IMR-90 (cell line): Measurements from ENCODE around the gene PTPN11. TPM values are rescaled to one million over a fixed set of nuclear protein-coding genes. Genes with fewer than 3 reads are reported as not detected.

Experiments used
- ATAC-seq: fragments of 200-7000 bp; cut with Tn5 transposase; 2 replicates; pipeline ENCODE4 v1.9.1; 2020; ENCODE audit warnings: low read depth, mild to moderate bottlenecking, moderate library complexity
- BruUV-seq: library from RNA; stranded (reverse); fragments of 400-500 nt; replicated peaks from 2 replicates; lab custom pipeline; 2021; lab: Mats Ljungman, UMichigan
- CTCF ChIA-PET: fragments of 300-600 bp; formaldehyde crosslinking; extraction: SDS; loops from one replicate; lab custom pipeline; 2021; ENCODE audit warnings: antibody characterized with exemption; lab: Yijun Ruan, JAX
- POLR2A ChIA-PET: fragments of 300-600 bp; sonication (Branson Sonifier 250); formaldehyde crosslinking; loops from one replicate; lab custom pipeline; 2022; ENCODE audit warnings: antibody characterized with exemption; ENCODE audit not compliant: unreplicated experiment; lab: Charles Lee
- DNase-seq: peaks from one replicate; pipeline ENCODE4 v3.0.0; 2013
- H2AFZ ChIP-seq: replicated peaks from 2 replicates; pipeline ENCODE3; 2013; ENCODE audit warnings: low read length, mild to moderate bottlenecking; ENCODE audit not compliant: poor library complexity
- H2AK5ac ChIP-seq: 2 replicates; pipeline ENCODE4 v1.6.1; 2013; ENCODE audit warnings: low read depth, low read length, inconsistent platforms
- H2AK9ac ChIP-seq: replicated peaks from 2 replicates; pipeline ENCODE3; 2013; ENCODE audit warnings: mild to moderate bottlenecking, low read depth, low read length, moderate library complexity; ENCODE audit not compliant: poor library complexity
- H2BK120ac ChIP-seq: 2 replicates; pipeline ENCODE4 v1.6.1; 2013; ENCODE audit warnings: low read depth, low read length, inconsistent platforms
- H2BK15ac ChIP-seq: 3 replicates; pipeline ENCODE4 v1.6.1; 2013; ENCODE audit warnings: low read depth, low read length, inconsistent platforms
- H2BK20ac ChIP-seq: 2 replicates; pipeline ENCODE4 v1.6.1; 2013; ENCODE audit warnings: low read depth, mild to moderate bottlenecking, inconsistent platforms, low read length, moderate library complexity
- H2BK5ac ChIP-seq: 2 replicates; pipeline ENCODE4 v1.6.1; 2013; ENCODE audit warnings: mild to moderate bottlenecking, low read depth, low read length, inconsistent platforms; ENCODE audit not compliant: poor library complexity, severe bottlenecking
- H3K14ac ChIP-seq: replicated peaks from 2 replicates; pipeline ENCODE4 v1.6.1; 2013; ENCODE audit warnings: low read depth, low read length, inconsistent platforms
- H3K18ac ChIP-seq: 2 replicates; pipeline ENCODE4 v1.6.1; 2013; ENCODE audit warnings: low read depth, low read length, control low read depth
- H3K23ac ChIP-seq: 2 replicates; pipeline ENCODE4 v1.6.1; 2013; ENCODE audit warnings: low read depth, low read length, inconsistent platforms
- H3K27ac ChIP-seq: 2 replicates; pipeline ENCODE4 v1.5.1; 2013; ENCODE audit warnings: mild to moderate bottlenecking, control low read depth, low read length; ENCODE audit not compliant: insufficient read depth
- H3K27me3 ChIP-seq: 2 replicates; pipeline ENCODE4 v1.6.1; 2013; ENCODE audit warnings: low read length; ENCODE audit not compliant: control insufficient read depth, insufficient read depth
- H3K36me3 ChIP-seq: 2 replicates; pipeline ENCODE4 v1.6.1; 2013; ENCODE audit warnings: low read length, mixed read lengths; ENCODE audit not compliant: control insufficient read depth, insufficient read depth
- H3K4ac ChIP-seq: 2 replicates; pipeline ENCODE4 v1.6.1; 2013; ENCODE audit warnings: low read depth, low read length, inconsistent platforms
- H3K4me1 ChIP-seq: 2 replicates; pipeline ENCODE4 v1.6.1; 2013; ENCODE audit warnings: low read length, mixed read lengths; ENCODE audit not compliant: control insufficient read depth, insufficient read depth
- H3K4me2 ChIP-seq: 2 replicates; pipeline ENCODE4 v1.6.1; 2013; ENCODE audit warnings: low read depth, mild to moderate bottlenecking, control low read depth, low read length, moderate library complexity
- H3K4me3 ChIP-seq: 2 replicates; pipeline ENCODE4 v1.5.1; 2013; ENCODE audit warnings: low read depth, mild to moderate bottlenecking, control low read depth, low read length, moderate library complexity; ENCODE audit not compliant: insufficient read depth
- H3K56ac ChIP-seq: 2 replicates; pipeline ENCODE4 v1.6.1; 2013; ENCODE audit warnings: low read length, inconsistent platforms; ENCODE audit not compliant: insufficient read depth; ENCODE audit errors: extremely low read depth
- H3K79me1 ChIP-seq, 2 experiments: 2 replicates each; pipeline ENCODE4 v1.6.1; 2013; ENCODE audit warnings: low read length in 2 of 2, inconsistent platforms in 1 of 2, low read depth in 1 of 2
- H3K9ac ChIP-seq: 2 replicates; pipeline ENCODE4 v1.6.1; 2013; ENCODE audit warnings: low read depth, low read length, control low read depth
- H3K9me1 ChIP-seq: 2 replicates; pipeline ENCODE4 v1.6.1; 2013; ENCODE audit warnings: low read length, inconsistent platforms; ENCODE audit not compliant: insufficient read depth
- H3K9me3 ChIP-seq: 2 replicates; pipeline ENCODE4 v1.6.1; 2013; ENCODE audit warnings: low read length; ENCODE audit not compliant: control insufficient read depth, insufficient read depth
- H4K20me1 ChIP-seq: 2 replicates; pipeline ENCODE4 v1.6.1; 2013; ENCODE audit warnings: low read length, inconsistent platforms; ENCODE audit not compliant: insufficient read depth
- H4K5ac ChIP-seq: 2 replicates; pipeline ENCODE4 v1.6.1; 2013; ENCODE audit warnings: mild to moderate bottlenecking, low read depth, low read length, control low read depth
- H4K8ac ChIP-seq, 2 experiments: 2 replicates each; pipeline ENCODE4 v1.6.1; 2013; ENCODE audit warnings: low read depth in 2 of 2, low read length in 2 of 2, control low read depth in 1 of 2, inconsistent platforms in 1 of 2
- H4K91ac ChIP-seq: 2 replicates; pipeline ENCODE4 v1.6.1; 2013; ENCODE audit warnings: low read depth, low read length, inconsistent platforms; ENCODE audit not compliant: insufficient read depth
- CEBPB ChIP-seq: IDR thresholded peaks from 2 replicates; pipeline ENCODE4 v1.6.1; 2012; ENCODE audit warnings: low read depth, low read length, improper control_type of control experiment
- CHD1 ChIP-seq: IDR thresholded peaks from 2 replicates; pipeline ENCODE4 v1.6.1; 2012; ENCODE audit warnings: low read depth, low read length, improper control_type of control experiment
- CTCF ChIP-seq: conservative IDR thresholded peaks from 2 replicates; pipeline ENCODE4 v1.5.1; 2012; ENCODE audit warnings: mild to moderate bottlenecking, low read depth, low read length, improper control_type of control experiment
- ELK1 ChIP-seq: fragments of 150-350 bp; IDR thresholded peaks from 2 replicates; pipeline ENCODE4 v1.6.1; 2016; ENCODE audit warnings: low read depth, mild to moderate bottlenecking, low read length, moderate library complexity, borderline replicate concordance
- MAZ ChIP-seq: IDR thresholded peaks from 2 replicates; pipeline ENCODE4 v1.6.1; 2012; ENCODE audit warnings: low read depth, mild to moderate bottlenecking, low read length, improper control_type of control experiment, moderate library complexity, borderline replicate concordance
- MXI1 ChIP-seq: IDR thresholded peaks from 2 replicates; pipeline ENCODE4 v1.6.1; 2012; ENCODE audit warnings: low read depth, mild to moderate bottlenecking, low read length, moderate library complexity, borderline replicate concordance
- POLR2A ChIP-seq: IDR thresholded peaks from 2 replicates; pipeline ENCODE4 v1.6.1; 2012; ENCODE audit warnings: mild to moderate bottlenecking, low read depth, low read length
- RAD21 ChIP-seq: IDR thresholded peaks from 2 replicates; pipeline ENCODE4 v1.6.1; 2012; ENCODE audit warnings: low read length, improper control_type of control experiment
- RCOR1 ChIP-seq: IDR thresholded peaks from 2 replicates; pipeline ENCODE4 v1.6.1; 2012; ENCODE audit warnings: mild to moderate bottlenecking, low read length, improper control_type of control experiment; ENCODE audit not compliant: insufficient replicate concordance
- USF2 ChIP-seq: fragments of 150-350 bp; IDR thresholded peaks from 2 replicates; pipeline ENCODE4 v1.6.1; 2017; ENCODE audit warnings: mild to moderate bottlenecking, antibody characterized with exemption, low read length, low read depth
- WGBS, 2 experiments: methylation state at CpG; one replicate each; pipeline versions ENCODE4 v1.1.5 to v1.1.7; 2013; ENCODE audit warnings: missing lambda C conversion rate in 2 of 2; ENCODE audit not compliant: insufficient read length in 1 of 2; ENCODE audit errors: extremely low coverage in 2 of 2; 5-methylcytosine and 5-hydroxymethylcytosine counted together
- dilution Hi-C: fragments of 300-500 bp; cut with HindIII; formaldehyde crosslinking; loops from one replicate; pipeline ENCODE4 v1.14.3; 2018; ENCODE audit warnings: low sequenced_read_pairs; ENCODE audit not compliant: unreplicated experiment
- in situ Hi-C: fragments of 300-500 bp; cut with MboI; formaldehyde crosslinking; loops from 3 replicates; pipeline ENCODE4 v1.14.3; 2019; ENCODE audit warnings: low sequenced_read_pairs, inconsistent platforms, mixed read lengths
- intact Hi-C: fragments of 100-400 bp; cut with micrococcal nuclease; formaldehyde crosslinking; loops from 2 replicates; pipeline ENCODE4 v1.10.0; 2022
- polyA plus RNA-seq, 3 experiments: library from polyadenylated mRNA; depleted of rRNA; stranded (reverse); fragments of >200 nt; gene quantifications; 2 replicates each; pipeline ENCODE4 v1.2.3, GENCODE V29; 2012; ENCODE audit warnings: low replicate concordance in 1 of 3
- total RNA-seq: library from RNA; depleted of rRNA; stranded (reverse); fragments of >200 nt; gene quantifications from 2 replicates; pipeline ENCODE4 v1.2.3, GENCODE V29; 2012

Gene PTPN11
- total and polyA plus RNA-seq, 2 of the 4 experiments (the other 2 are of a cell fraction): 52.9 to 135 TPM

- Histone ChIP-seq H3K4me1 (no peaks in the 10 kb centered on the region), H3K36me3 (no peaks in the 10 kb centered on the region), H3K9me3 (no peaks in the 10 kb centered on the region), H3K18ac (no peak overlapping the region), H2AK9ac (no peak overlapping the region), H3K9me1 (peaks cover 5% of the 10 kb centered on the region; the same call in 1 of the 2 replicates), H4K20me1 (no peaks in the 10 kb centered on the region), H2BK120ac (no peak overlapping the region), H2AFZ (no peak overlapping the region), H3K14ac (no peak overlapping the region), H3K56ac (no peak overlapping the region), H3K23ac (no peak overlapping the region), H3K4me2 (no peak overlapping the region), H2BK20ac (no peak overlapping the region), H3K27me3 (no peaks in the 10 kb centered on the region), H2BK15ac (no peak overlapping the region), H3K4ac (no peak overlapping the region), H2AK5ac (no peak overlapping the region), H3K27ac (no peak overlapping the region), H3K9ac (no peak overlapping the region), H4K5ac (no peak overlapping the region), H4K91ac (no peak overlapping the region), H3K79me1 (no peaks in the 10 kb centered on the region), H3K4me3 (no peak overlapping the region), H2BK5ac (no peak overlapping the region), H4K8ac (no peak overlapping the region)
- CTCF ChIA-PET: no interaction called here
- ATAC-seq (no peak), DNase-seq (no peak)
- POLR2A ChIA-PET: no interaction called here
- intact Hi-C loops: no loop called here
- no CpG with 5 or more reads among the region's 7 CpGs for WGBS, 2 experiments
- dilution Hi-C loops: no loop called here
- in situ Hi-C loops: no loop called here
- TF ChIP-seq RCOR1: no peak
- no peak for TF ChIP-seq MAZ
- no peak for TF ChIP-seq USF2
- no peak for TF ChIP-seq MXI1
- TF ChIP-seq CEBPB: no peak
- TF ChIP-seq RAD21: no peak
- no peak for TF ChIP-seq CTCF
- no peak for TF ChIP-seq ELK1
- no peak for TF ChIP-seq POLR2A
- no peak for TF ChIP-seq CHD1
- BruUV-seq: no TSS peak
These were observed 114.8 kb downstream of the PTPN11 start for GRCh38 chr12:112533528-112533927.
